AG09309 (cell line): ENCODE measurements around the gene PID1.

Experiments used
- DNase-seq: peaks from one replicate; pipeline ENCODE4 v3.0.0-alpha.2; 2010; ENCODE audit warnings: low read depth
- H3K4me3 ChIP-seq: 2 replicates; pipeline ENCODE4 v1.5.1; 2011; ENCODE audit warnings: mild to moderate bottlenecking, low read depth, low read length, moderate library complexity; ENCODE audit not compliant: control insufficient read depth
- TF ChIP-seq, protein P1 (sequence below): IDR thresholded peaks from 2 replicates; pipeline ENCODE4 v1.5.1; 2011; ENCODE audit warnings: mild to moderate bottlenecking, low read depth, low read length, inconsistent platforms; ENCODE audit not compliant: insufficient read depth, control insufficient read depth; ENCODE audit errors: missing control alignments

The PID1 gene

DNA sequence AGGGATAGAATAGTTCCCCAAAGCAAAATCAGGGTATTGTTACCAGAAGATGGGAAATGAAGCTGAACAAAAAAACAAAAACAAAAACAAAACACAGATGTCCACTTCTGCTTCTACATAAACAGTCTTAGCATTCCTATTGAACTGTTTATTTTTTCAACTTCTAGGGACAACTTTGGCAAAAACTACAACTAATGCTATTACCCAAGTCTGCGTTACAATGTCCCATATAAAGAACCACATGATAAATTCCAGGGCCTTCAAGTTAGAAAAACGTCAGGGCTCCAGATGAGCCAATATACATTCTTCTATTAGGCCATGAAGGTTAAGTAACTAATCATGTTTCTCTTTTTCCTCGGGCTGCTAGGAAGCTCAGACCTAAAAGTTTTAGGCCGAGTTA is 16.9 kb downstream of the PID1 start:
- no peak overlapping the region for H3K4me3 ChIP-seq
- DNase-seq = no peak
- TF ChIP-seq, protein P1, sequence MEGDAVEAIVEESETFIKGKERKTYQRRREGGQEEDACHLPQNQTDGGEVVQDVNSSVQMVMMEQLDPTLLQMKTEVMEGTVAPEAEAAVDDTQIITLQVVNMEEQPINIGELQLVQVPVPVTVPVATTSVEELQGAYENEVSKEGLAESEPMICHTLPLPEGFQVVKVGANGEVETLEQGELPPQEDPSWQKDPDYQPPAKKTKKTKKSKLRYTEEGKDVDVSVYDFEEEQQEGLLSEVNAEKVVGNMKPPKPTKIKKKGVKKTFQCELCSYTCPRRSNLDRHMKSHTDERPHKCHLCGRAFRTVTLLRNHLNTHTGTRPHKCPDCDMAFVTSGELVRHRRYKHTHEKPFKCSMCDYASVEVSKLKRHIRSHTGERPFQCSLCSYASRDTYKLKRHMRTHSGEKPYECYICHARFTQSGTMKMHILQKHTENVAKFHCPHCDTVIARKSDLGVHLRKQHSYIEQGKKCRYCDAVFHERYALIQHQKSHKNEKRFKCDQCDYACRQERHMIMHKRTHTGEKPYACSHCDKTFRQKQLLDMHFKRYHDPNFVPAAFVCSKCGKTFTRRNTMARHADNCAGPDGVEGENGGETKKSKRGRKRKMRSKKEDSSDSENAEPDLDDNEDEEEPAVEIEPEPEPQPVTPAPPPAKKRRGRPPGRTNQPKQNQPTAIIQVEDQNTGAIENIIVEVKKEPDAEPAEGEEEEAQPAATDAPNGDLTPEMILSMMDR = no peak

DNA sequence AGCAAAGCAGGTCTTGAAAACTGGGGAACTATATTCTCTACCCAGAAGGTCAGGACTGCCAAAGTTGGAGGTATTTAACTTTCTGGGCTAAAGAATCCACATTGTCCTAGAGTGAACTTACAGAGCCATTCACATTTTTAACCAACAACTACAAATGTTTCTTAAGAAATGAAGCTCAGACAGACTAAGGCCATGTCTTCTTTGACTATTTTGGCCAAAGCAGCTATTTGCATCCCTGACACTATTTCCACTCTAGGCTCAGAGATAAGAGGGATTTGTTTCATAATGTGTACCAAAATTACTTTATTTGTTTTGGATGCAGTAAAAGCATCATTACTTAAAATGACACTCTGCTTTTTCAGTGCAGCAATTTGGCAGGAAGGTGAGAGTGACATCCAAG is 18.1 kb downstream of the PID1 start:
- TF ChIP-seq, protein P1 = no peak
- no peak overlapping the region for H3K4me3 ChIP-seq
- DNase-seq = no peak

DNA sequence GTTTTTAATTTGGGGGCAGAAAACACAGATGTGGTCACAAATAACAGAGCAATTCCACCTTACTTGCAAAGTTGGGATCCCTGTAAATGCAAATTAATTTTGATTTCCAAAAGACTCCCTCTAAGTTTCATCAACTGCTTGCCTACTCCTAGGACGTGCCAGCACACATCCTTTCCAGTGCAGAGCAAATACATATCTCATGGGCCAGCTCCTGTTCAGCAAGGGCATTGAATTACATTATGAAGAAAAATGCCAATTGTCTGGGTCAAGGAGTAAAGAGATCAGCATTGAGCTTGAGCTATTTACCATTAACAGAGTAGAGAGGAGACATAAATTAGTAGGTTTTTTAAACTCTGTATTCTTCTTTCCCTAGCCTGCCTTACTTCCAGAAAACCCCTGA is 18.8 kb downstream of the PID1 start:
- H3K4me3 ChIP-seq = no peak overlapping the region
- TF ChIP-seq, protein P1 = no peak
- no peak for DNase-seq

DNA sequence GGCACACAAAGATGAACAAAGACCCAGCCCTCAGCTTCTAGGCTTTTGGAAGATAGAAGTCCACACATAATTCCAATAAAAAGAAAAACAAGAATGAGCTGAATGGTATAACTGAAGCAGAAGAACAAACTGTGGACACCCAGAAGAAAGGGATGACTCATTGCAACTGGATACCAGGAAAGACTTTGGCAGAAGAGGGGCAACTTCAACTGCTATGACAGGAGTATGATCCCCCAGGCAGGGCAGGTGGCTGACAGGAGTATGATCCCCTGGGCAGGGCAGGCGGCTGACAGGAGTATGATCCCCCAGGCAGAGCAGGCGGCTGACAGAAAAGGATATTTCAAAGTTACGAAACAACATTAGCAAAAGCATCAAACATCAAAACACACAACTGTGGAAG is 21.6 kb downstream of the PID1 start:
- no peak overlapping the region for H3K4me3 ChIP-seq
- DNase-seq = no peak
- TF ChIP-seq, protein P1 = no peak

DNA sequence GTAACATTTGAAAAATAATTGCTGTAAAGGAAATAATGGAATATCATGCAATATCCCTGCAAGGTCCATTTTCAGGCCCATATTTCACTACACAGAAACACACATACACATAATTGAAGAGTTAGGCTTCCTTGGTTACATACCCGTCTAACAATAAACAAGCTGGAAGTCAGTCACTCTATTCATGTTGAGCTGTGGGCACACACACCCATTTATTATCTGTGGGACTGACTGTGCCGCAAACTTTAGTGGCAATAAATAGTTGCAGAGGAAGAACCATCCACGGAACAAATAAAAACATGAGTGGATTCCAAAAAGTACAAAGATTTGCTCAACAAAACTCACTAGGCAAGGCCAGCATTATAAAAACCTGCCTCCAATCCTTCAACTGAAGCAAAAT is 24.8 kb downstream of the PID1 start:
- no peak overlapping the region for H3K4me3 ChIP-seq
- TF ChIP-seq, protein P1 = no peak
- no peak for DNase-seq

DNA sequence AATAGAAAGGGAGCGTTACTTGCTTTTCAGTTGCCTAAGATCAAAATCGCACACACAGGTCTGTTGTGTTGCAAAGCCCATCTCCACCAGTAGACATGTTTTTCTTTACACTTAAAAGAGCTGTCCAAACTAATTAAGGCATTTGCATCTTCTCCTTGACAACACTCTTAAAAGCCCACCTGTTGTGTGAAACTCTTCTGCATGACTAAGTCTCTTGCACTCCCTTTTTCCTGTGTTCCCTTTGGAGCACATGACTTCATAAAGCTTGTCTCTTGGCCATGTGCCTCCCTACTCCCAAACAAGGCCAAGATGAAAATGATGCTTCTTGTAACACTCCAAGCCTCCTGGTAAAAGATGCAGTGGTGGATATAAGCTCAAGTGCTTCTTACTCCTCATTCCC is 26.1 kb downstream of the PID1 start:
- no peak overlapping the region for H3K4me3 ChIP-seq
- DNase-seq = no peak
- TF ChIP-seq, protein P1 = no peak
